ENCODE measurements around the gene PTPRQ. TPM values are rescaled to one million over a fixed set of nuclear protein-coding genes. Genes with fewer than 3 reads are reported as not detected.

PTPRQ gene, protein sequence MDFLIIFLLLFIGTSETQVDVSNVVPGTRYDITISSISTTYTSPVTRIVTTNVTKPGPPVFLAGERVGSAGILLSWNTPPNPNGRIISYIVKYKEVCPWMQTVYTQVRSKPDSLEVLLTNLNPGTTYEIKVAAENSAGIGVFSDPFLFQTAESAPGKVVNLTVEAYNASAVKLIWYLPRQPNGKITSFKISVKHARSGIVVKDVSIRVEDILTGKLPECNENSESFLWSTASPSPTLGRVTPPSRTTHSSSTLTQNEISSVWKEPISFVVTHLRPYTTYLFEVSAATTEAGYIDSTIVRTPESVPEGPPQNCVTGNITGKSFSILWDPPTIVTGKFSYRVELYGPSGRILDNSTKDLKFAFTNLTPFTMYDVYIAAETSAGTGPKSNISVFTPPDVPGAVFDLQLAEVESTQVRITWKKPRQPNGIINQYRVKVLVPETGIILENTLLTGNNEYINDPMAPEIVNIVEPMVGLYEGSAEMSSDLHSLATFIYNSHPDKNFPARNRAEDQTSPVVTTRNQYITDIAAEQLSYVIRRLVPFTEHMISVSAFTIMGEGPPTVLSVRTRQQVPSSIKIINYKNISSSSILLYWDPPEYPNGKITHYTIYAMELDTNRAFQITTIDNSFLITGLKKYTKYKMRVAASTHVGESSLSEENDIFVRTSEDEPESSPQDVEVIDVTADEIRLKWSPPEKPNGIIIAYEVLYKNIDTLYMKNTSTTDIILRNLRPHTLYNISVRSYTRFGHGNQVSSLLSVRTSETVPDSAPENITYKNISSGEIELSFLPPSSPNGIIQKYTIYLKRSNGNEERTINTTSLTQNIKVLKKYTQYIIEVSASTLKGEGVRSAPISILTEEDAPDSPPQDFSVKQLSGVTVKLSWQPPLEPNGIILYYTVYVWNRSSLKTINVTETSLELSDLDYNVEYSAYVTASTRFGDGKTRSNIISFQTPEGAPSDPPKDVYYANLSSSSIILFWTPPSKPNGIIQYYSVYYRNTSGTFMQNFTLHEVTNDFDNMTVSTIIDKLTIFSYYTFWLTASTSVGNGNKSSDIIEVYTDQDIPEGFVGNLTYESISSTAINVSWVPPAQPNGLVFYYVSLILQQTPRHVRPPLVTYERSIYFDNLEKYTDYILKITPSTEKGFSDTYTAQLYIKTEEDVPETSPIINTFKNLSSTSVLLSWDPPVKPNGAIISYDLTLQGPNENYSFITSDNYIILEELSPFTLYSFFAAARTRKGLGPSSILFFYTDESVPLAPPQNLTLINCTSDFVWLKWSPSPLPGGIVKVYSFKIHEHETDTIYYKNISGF (N-terminal part only)
- not detected for total RNA-seq

DNA sequence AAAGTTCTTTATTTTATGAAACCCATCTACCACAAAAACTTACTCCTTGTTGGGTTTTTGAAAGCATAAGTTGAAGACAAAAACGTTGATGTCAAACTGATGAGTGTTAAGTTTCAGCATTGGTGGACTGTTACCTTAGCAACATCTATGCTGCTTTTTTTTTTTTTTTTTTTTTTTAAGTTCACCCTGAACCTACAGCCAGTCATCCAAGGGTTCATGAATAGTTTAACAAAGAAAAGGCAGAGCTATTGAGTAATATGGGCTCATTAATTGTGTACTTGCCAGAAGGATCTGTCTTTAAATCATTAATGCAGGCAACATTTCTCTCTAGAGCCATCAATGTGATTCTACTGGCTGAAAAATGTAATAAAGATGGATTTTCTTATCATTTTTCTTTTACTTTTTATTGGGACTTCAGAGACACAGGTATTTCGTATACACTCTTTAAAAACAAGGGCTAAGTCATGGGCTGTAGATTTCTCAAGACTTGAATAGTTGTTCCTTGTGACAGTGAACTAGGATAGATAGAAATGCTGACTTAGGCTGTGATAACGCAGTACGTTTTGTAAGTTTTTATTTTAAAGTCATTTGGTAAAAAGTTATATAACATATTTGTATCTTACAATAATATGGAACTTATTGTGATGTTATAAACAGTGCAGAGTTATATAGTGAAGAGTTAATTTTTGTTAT lies at the start of gene PTPRQ:
Gene PTPRQ (plus strand): TSS at position 262 of the 693 bp plus-strand sequence. CDS start 111 bp downstream, at position 373.
- H3K4me1 ChIP-seq (ENCODE audit: insufficient read depth, low read length), result no peaks in the 10 kb centered on the region
- H3K9me3 ChIP-seq (ENCODE audit: low read depth, low read length), result peaks cover 7% of the 10 kb centered on the region
- no peak within 1 kb of the TSS for H3K4me3 ChIP-seq (ENCODE audit: low read length)
- no peaks in the 10 kb centered on the region for H3K27me3 ChIP-seq (ENCODE audit: insufficient read depth, low read length)

- H3K27me3 ChIP-seq (ENCODE audit: insufficient read depth, low read length), result no peaks in the 10 kb centered on the region
- H3K9me3 ChIP-seq (ENCODE audit: low read depth, low read length), result no peaks in the 10 kb centered on the region
- H3K4me3 ChIP-seq (ENCODE audit: low read length), result no peak overlapping the region
- H3K4me1 ChIP-seq (ENCODE audit: insufficient read depth, low read length), result no peaks in the 10 kb centered on the region
Observed at GRCh38 chr12:80400571-80400991, 43.5 kb upstream of the PTPRQ start.

DNA sequence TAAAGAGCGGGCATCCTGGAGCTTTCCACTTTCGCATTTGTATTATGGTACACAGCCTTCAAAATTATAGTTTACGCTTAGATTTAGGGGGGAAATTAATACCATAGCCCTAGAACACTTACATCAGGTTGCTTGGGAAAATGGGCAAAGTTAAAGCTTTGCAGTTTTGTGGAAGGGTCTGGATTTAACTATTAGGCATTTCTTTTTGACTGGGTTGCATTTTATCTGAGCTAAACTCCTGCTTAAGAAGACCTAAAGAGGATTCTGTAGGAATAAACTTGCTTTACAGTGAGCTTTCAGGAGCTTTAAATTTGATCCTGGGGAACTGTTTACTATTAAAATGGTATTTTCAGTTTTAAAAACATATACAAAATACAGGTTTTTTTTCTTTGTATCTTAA lies 42.8 kb upstream of the PTPRQ start:
- H3K4me3 ChIP-seq (ENCODE audit: low read length), result no peak overlapping the region
- no peaks in the 10 kb centered on the region for H3K9me3 ChIP-seq (ENCODE audit: low read depth, low read length)
- no peaks in the 10 kb centered on the region for H3K27me3 ChIP-seq (ENCODE audit: insufficient read depth, low read length)
- H3K4me1 ChIP-seq (ENCODE audit: insufficient read depth, low read length), result no peaks in the 10 kb centered on the region

DNA sequence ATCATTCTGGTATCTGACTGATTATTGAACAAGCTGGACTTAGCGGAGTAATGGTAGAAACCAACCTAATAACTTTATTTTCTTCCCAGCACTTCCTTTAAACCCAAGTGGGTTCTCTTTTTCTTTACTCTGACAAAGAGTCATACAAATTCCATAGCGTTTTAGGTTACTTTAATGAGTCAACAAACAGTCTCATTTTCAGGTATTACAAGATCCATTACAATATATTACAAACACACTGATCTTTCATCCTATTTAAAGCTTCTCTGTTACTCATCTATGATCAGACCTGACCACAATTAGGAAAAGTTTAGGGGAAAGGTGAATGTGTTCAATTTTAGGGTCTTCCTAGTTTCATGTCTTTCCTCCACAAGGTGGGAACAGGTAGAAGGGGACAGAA lies 39.4 kb upstream of the PTPRQ start:
- Histone ChIP-seq H3K9me3 (ENCODE audit: low read depth, low read length) (no peaks in the 10 kb centered on the region), H3K4me1 (ENCODE audit: insufficient read depth, low read length) (no peaks in the 10 kb centered on the region), H3K4me3 (ENCODE audit: low read length) (no peak overlapping the region), H3K27me3 (ENCODE audit: insufficient read depth, low read length) (no peaks in the 10 kb centered on the region)

DNA sequence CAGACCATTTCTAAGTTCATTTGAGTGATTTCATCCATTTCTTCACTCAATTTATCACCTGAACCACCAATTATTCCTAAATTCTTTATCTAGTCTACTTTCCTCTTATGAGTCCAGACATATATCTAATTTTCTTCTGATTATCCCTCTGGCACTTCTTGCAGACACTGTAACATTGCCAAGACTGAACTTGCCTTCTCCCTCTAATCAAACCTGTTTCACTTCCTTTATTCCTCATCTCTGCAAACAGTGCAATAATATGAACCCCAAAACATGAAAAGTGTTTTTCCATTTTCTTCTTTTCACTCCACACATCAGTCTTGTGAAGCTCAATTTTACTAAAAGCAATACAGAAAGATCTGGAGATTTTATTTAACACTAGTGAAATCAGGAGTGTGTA lies 37.8 kb upstream of the PTPRQ start:
- Histone ChIP-seq H3K4me3 (ENCODE audit: low read length) (no peak overlapping the region), H3K27me3 (ENCODE audit: insufficient read depth, low read length) (no peaks in the 10 kb centered on the region), H3K4me1 (ENCODE audit: insufficient read depth, low read length) (no peaks in the 10 kb centered on the region), H3K9me3 (ENCODE audit: low read depth, low read length) (no peaks in the 10 kb centered on the region)

- Histone ChIP-seq H3K4me1 (ENCODE audit: insufficient read depth, low read length) (no peaks in the 10 kb centered on the region), H3K9me3 (ENCODE audit: low read depth, low read length) (no peaks in the 10 kb centered on the region), H3K4me3 (ENCODE audit: low read length) (no peak overlapping the region), H3K27me3 (ENCODE audit: insufficient read depth, low read length) (no peaks in the 10 kb centered on the region)
Observed at GRCh38 chr12:80411787-80412186, 32.2 kb upstream of the PTPRQ start.

- H3K4me3 ChIP-seq (ENCODE audit: low read length), result no peak overlapping the region
- no peaks in the 10 kb centered on the region for H3K27me3 ChIP-seq (ENCODE audit: insufficient read depth, low read length)
- H3K4me1 ChIP-seq (ENCODE audit: insufficient read depth, low read length), result no peaks in the 10 kb centered on the region
- no peaks in the 10 kb centered on the region for H3K9me3 ChIP-seq (ENCODE audit: low read depth, low read length)
Observed at GRCh38 chr12:80412343-80412953, 31.6 kb upstream of the PTPRQ start.

- no peaks in the 10 kb centered on the region for H3K9me3 ChIP-seq (ENCODE audit: low read depth, low read length)
- no peaks in the 10 kb centered on the region for H3K27me3 ChIP-seq (ENCODE audit: insufficient read depth, low read length)
- H3K4me3 ChIP-seq (ENCODE audit: low read length), result no peak overlapping the region
- no peaks in the 10 kb centered on the region for H3K4me1 ChIP-seq (ENCODE audit: insufficient read depth, low read length)
Observed at GRCh38 chr12:80413462-80413861, 30.6 kb upstream of the PTPRQ start.

DNA sequence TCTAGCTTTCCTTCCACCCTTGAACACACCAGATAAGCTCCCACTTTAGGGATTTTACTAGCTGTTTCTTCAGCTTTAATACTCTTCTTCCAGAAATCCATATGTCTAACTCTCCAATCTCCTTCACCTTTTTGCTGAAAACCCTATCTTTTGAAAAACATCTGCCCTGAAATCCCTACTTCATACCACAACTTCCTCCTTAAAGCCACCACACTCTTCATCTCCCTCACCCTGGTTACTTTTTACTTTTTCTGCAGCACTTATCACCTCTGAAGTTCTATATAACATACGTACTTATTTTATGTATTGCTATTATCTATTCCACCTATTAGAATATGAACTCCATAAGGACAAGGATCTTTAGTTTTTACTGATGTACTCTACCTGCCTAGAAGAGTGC lies 28.6 kb upstream of the PTPRQ start:
- no peak overlapping the region for H3K4me3 ChIP-seq (ENCODE audit: low read length)
- H3K9me3 ChIP-seq (ENCODE audit: low read depth, low read length), result no peaks in the 10 kb centered on the region
- no peaks in the 10 kb centered on the region for H3K4me1 ChIP-seq (ENCODE audit: insufficient read depth, low read length)
- no peaks in the 10 kb centered on the region for H3K27me3 ChIP-seq (ENCODE audit: insufficient read depth, low read length)

DNA sequence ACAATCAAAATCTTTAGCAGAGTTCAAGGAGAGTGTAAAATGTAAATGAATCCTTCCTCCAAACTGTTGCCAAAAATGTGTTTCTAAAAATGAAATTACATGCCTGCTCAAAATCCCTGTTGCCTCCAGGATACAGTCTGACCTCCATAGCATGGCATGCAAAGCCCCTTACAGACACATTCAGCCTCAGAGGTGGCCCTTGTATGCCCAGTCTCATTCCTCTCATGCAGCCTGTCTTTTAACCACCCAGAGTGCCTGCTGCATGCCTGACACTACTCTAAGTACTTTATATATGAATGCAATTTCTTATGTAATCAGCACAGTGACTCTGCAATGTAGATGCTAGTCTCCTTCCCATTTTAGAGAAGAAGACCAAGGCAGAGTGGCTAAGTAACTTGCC lies 24.4 kb upstream of the PTPRQ start:
- Histone ChIP-seq H3K27me3 (ENCODE audit: insufficient read depth, low read length) (no peaks in the 10 kb centered on the region), H3K4me3 (ENCODE audit: low read length) (no peak overlapping the region), H3K4me1 (ENCODE audit: insufficient read depth, low read length) (no peaks in the 10 kb centered on the region), H3K9me3 (ENCODE audit: low read depth, low read length) (no peaks in the 10 kb centered on the region)

DNA sequence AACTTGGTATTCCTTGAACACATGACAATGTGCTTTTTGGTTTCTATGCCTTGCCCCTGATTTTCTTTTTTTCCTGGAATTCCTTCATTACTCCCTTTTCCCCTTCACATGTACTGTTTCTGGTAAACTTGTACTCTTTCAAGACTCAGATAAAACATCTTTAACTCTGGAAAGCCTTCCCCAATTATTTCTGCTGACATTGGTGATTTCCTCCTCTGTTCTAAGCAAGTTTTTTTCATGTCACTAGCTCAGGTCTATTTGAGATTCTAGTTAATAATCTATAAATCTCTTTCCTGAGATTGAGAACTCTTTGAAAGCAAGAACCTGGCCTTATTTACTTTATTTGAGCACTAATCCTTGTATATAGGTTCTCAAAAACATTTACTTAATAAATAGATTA lies 24.0 kb upstream of the PTPRQ start:
- Histone ChIP-seq H3K27me3 (ENCODE audit: insufficient read depth, low read length) (no peaks in the 10 kb centered on the region), H3K4me3 (ENCODE audit: low read length) (no peak overlapping the region), H3K9me3 (ENCODE audit: low read depth, low read length) (no peaks in the 10 kb centered on the region), H3K4me1 (ENCODE audit: insufficient read depth, low read length) (no peaks in the 10 kb centered on the region)

GRCh38 chr12:80422550-80422949 lies 21.5 kb upstream of the PTPRQ start:
- H3K4me1 ChIP-seq (ENCODE audit: insufficient read depth, low read length), result no peaks in the 10 kb centered on the region

GRCh38 chr12:80432061-80432460 lies 12.0 kb upstream of the PTPRQ start:
- Histone ChIP-seq H3K9me3 (ENCODE audit: low read depth, low read length) (no peaks in the 10 kb centered on the region), H3K4me1 (ENCODE audit: insufficient read depth, low read length) (no peaks in the 10 kb centered on the region), H3K4me3 (ENCODE audit: low read length) (no peak overlapping the region), H3K27me3 (ENCODE audit: insufficient read depth, low read length) (no peaks in the 10 kb centered on the region)

More at GRCh38 chr12:80422550-80422949, 21.5 kb upstream of the PTPRQ start:
- H3K9me3 ChIP-seq (ENCODE audit: low read depth, low read length), result no peaks in the 10 kb centered on the region
- H3K4me3 ChIP-seq (ENCODE audit: low read length), result no peak overlapping the region
- H3K27me3 ChIP-seq (ENCODE audit: insufficient read depth, low read length), result no peaks in the 10 kb centered on the region

GRCh38 chr12:80441921-80442320 lies 2.1 kb upstream of the PTPRQ start:
- Histone ChIP-seq H3K4me3 (ENCODE audit: low read length) (no peak overlapping the region), H3K9me3 (ENCODE audit: low read depth, low read length) (peaks cover 3% of the 10 kb centered on the region), H3K4me1 (ENCODE audit: insufficient read depth, low read length) (no peaks in the 10 kb centered on the region), H3K27me3 (ENCODE audit: insufficient read depth, low read length) (no peaks in the 10 kb centered on the region)
